ENCODE results near the gene TRIM22. TPM values are rescaled to one million over a fixed set of nuclear protein-coding genes. Genes with fewer than 3 reads are reported as not detected.
A peak's percentile ranks its signal among the peaks of the same experiment; 100 is the strongest.

The TRIM22 gene
- total and polyA plus RNA-seq, 9 of the 15 experiments (the other 6 are each of a cell fraction or from before 2014, with no cell fraction given): 0.06 to 1.1 (median 0.18) TPM; not detected in 2

DNA sequence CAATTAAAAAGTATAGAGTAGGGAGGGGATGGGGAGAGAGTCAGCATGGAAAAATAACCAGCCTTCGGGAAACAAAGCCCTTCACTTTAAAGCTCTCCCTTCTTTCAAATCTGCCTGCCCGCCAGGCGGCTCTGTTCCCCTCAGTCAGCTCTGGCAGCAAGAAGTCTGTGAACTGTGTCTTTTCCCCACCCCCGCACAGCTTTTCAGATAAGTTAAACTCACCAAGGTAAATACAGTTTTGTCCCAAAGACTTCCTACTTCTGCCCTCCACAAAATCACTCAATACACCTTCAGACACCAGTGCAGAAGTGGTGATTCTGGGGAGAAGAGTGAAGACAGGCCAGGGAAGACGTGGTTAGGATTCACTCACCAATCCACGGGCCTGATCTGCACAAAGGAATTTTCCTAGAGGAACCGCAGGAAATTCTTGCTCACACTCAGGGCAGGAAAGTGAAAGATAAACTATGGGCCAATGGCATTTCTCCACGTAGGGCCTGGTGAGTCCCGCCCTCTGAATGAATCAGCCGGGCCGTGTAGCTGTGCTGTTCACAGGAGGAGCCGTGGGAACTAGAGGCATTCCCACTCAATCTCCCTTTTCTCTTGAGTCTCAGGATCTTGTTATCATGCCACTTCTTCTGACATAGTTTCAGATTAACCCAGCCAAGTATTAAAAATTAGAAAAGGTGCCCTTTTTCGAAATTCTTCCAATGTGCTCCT is 4.8 kb upstream of the TRIM22 start, which contains the start of gene TRIM5 (continued):
- TF ChIP-seq NCOA1 (IDR thresholded peaks at IDR 0.05; ENCODE audit: low read depth) (peak; percentile 70), ZFP36 (IDR thresholded peaks at IDR 0.05; ENCODE audit: low read depth, low read length, partially characterized antibody) (peak; percentile 7), BRD9 (IDR thresholded peaks at IDR 0.05; ENCODE audit: low read depth, partially characterized antibody) (peak; percentile 95), L3MBTL2 (IDR thresholded peaks at IDR 0.05) (peak; percentile 57), CREB1 (IDR thresholded peaks at IDR 0.05) (peak; percentile 33; the same call in 1 of the 2 replicates), CREB1 (CRISPR knock-in tag; IDR thresholded peaks at IDR 0.05) (no peak), HSF4 (CRISPR knock-in tag; IDR thresholded peaks at IDR 0.05; ENCODE audit: borderline replicate concordance) (no peak), CBX3 (IDR thresholded peaks at IDR 0.05; ENCODE audit: borderline replicate concordance in 1 of 2, low read length in 2 of 2) (peak in 1 of 2 experiments; percentile 60; a peak in 2 of 3 replicates), EP400 (IDR thresholded peaks at IDR 0.05) (peak; percentile 77), NFYB (IDR thresholded peaks at IDR 0.05; ENCODE audit: extremely low read depth, insufficient read length) (peak; percentile 52), SMC3 (conservative IDR thresholded peaks at IDR 0.05; ENCODE audit: insufficient read depth, low read depth, low read length) (peak; percentile 51; the same call in 1 of the 2 replicates), GABPA (tag; conservative IDR thresholded peaks at IDR 0.05; ENCODE audit: low read depth) (0 out of 2 replicates have a peak, but pooled peaks have one; percentile 27), TAF9B (IDR thresholded peaks at IDR 0.05; ENCODE audit: partially characterized antibody) (peak; percentile 74), NRF1 (conservative IDR thresholded peaks at IDR 0.05 in 1 of 2, IDR thresholded peaks at IDR 0.05 in 1 of 2) (peak; percentile 57 to 65), MYNN (IDR thresholded peaks at IDR 0.05) (0 out of 2 replicates have a peak, but pooled peaks have one; percentile 41), MYNN (CRISPR knock-in tag; IDR thresholded peaks at IDR 0.05) (no peak), TRIM24 (IDR thresholded peaks at IDR 0.05) (peak in 1 of 2 experiments; percentile 57; a peak in 1 of 4 replicates), ATF7 (IDR thresholded peaks at IDR 0.05) (peak; percentile 80), NUFIP1 (IDR thresholded peaks at IDR 0.05; ENCODE audit: partially characterized antibody) (no peak), HNRNPLL (IDR thresholded peaks at IDR 0.05; ENCODE audit: low read depth, low read length, poor library complexity, severe bottlenecking) (peak; percentile 39)
- TF ChIP-seq, protein P1, sequence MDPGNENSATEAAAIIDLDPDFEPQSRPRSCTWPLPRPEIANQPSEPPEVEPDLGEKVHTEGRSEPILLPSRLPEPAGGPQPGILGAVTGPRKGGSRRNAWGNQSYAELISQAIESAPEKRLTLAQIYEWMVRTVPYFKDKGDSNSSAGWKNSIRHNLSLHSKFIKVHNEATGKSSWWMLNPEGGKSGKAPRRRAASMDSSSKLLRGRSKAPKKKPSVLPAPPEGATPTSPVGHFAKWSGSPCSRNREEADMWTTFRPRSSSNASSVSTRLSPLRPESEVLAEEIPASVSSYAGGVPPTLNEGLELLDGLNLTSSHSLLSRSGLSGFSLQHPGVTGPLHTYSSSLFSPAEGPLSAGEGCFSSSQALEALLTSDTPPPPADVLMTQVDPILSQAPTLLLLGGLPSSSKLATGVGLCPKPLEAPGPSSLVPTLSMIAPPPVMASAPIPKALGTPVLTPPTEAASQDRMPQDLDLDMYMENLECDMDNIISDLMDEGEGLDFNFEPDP (CRISPR knock-in tag; IDR thresholded peaks at IDR 0.05): no peak
- TF ChIP-seq, protein P2, sequence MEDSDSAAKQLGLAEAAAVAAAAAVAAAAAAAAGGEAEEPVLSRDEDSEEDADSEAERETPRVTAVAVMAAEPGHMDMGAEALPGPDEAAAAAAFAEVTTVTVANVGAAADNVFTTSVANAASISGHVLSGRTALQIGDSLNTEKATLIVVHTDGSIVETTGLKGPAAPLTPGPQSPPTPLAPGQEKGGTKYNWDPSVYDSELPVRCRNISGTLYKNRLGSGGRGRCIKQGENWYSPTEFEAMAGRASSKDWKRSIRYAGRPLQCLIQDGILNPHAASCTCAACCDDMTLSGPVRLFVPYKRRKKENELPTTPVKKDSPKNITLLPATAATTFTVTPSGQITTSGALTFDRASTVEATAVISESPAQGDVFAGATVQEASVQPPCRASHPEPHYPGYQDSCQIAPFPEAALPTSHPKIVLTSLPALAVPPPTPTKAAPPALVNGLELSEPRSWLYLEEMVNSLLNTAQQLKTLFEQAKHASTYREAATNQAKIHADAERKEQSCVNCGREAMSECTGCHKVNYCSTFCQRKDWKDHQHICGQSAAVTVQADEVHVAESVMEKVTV (CRISPR knock-in tag; IDR thresholded peaks at IDR 0.05): peak; percentile 54; the same call in 1 of the 2 replicates
- TF ChIP-seq, protein P3, sequence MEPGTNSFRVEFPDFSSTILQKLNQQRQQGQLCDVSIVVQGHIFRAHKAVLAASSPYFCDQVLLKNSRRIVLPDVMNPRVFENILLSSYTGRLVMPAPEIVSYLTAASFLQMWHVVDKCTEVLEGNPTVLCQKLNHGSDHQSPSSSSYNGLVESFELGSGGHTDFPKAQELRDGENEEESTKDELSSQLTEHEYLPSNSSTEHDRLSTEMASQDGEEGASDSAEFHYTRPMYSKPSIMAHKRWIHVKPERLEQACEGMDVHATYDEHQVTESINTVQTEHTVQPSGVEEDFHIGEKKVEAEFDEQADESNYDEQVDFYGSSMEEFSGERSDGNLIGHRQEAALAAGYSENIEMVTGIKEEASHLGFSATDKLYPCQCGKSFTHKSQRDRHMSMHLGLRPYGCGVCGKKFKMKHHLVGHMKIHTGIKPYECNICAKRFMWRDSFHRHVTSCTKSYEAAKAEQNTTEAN (CRISPR knock-in tag; IDR thresholded peaks at IDR 0.05): 0 out of 2 replicates have a peak, but pooled peaks have one; percentile 50
- TF ChIP-seq, protein P4, sequence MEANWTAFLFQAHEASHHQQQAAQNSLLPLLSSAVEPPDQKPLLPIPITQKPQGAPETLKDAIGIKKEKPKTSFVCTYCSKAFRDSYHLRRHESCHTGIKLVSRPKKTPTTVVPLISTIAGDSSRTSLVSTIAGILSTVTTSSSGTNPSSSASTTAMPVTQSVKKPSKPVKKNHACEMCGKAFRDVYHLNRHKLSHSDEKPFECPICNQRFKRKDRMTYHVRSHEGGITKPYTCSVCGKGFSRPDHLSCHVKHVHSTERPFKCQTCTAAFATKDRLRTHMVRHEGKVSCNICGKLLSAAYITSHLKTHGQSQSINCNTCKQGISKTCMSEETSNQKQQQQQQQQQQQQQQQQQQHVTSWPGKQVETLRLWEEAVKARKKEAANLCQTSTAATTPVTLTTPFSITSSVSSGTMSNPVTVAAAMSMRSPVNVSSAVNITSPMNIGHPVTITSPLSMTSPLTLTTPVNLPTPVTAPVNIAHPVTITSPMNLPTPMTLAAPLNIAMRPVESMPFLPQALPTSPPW (CRISPR knock-in tag; IDR thresholded peaks at IDR 0.05): peak; percentile 63

All from K562 (cell line).